Right cardiac atrium (tissue), 5 donors: Measurements from ENCODE around the gene MCF2L2. TPM values are rescaled to one million over a fixed set of nuclear protein-coding genes. Genes with fewer than 3 reads are reported as not detected.
"Not testable (repeated sequence)": the region's sequence is repeated elsewhere in the genome, so short reads cannot be mapped to it uniquely, and the experiment has no call there.

Source experiments
- ATAC-seq, 2 donors: fragments of 200-7000 bp; cut with Tn5 transposase; one replicate each; pipeline versions ENCODE4 v1.8.0 to v1.9.1; 2020; ENCODE audit warnings: moderate library complexity in 2 of 2, mild to moderate bottlenecking in 1 of 2
- DNase-seq, 3 donors: peaks; one replicate each; pipeline ENCODE4 v3.0.0-alpha.2; 2020
- H3K27ac ChIP-seq: one replicate; pipeline ENCODE4 v1.5.1; 2013; ENCODE audit warnings: mild to moderate bottlenecking, low read length, control low read depth, moderate library complexity
- H3K27me3 ChIP-seq: one replicate; pipeline ENCODE4 v1.6.1; 2013; ENCODE audit not compliant: control insufficient read depth, insufficient read depth
- H3K4me1 ChIP-seq: one replicate; pipeline ENCODE4 v1.6.1; 2013; ENCODE audit warnings: low read length; ENCODE audit not compliant: control insufficient read depth, insufficient read depth
- H3K4me3 ChIP-seq: one replicate; pipeline ENCODE4 v1.5.1; 2013; ENCODE audit warnings: low read length, control low read depth
- H3K9me3 ChIP-seq: one replicate; pipeline ENCODE4 v1.6.1; 2013; ENCODE audit warnings: low read length; ENCODE audit not compliant: control insufficient read depth
- WGBS: extraction: QIAGEN DNeasy Blood & Tissue Kit; methylation state at CpG from one replicate; pipeline ENCODE4 v1.1.7; 2013; 5-methylcytosine and 5-hydroxymethylcytosine counted together
- intact Hi-C, 4 donors: fragments of 100-400 bp; cut with DNase I; formaldehyde crosslinking; loops; one replicate each; pipeline versions ENCODE4 v1.11.0 to v1.14.0; 2022 to 2023
- long read RNA-seq, 4 donors: library from polyadenylated mRNA; unstranded; transcript quantifications; one replicate each; pipeline ENCODE4 v2.0.0, GENCODE V29; 2020 to 2021
- polyA plus RNA-seq: library from polyadenylated mRNA; stranded (reverse); fragments of 200-250 nt; gene quantifications from one replicate; pipeline ENCODE4 v1.2.3, GENCODE V29; 2013
- total RNA-seq, 4 donors: library from RNA; stranded (reverse); fragmentation: NEBNext Ultra II Directional; extraction: Animal tissue kit (Norgen Biotek cat#: 25700); gene quantifications; one replicate each; pipeline ENCODE4 v1.2.1, GENCODE V29; 2021
- donor health status: healthy with polysubstance abuse.
- donor health status: DM: no; HTN: yes; CAD: no.
- donor health status: DM: no; HTN: no; CAD: no.
- donor health status: DM: no; HTN: yes; CAD: no; lungs with severe emphysema.
- donor health status: DM: yes; HTN: yes; CAD: no.

The MCF2L2 gene, protein sequence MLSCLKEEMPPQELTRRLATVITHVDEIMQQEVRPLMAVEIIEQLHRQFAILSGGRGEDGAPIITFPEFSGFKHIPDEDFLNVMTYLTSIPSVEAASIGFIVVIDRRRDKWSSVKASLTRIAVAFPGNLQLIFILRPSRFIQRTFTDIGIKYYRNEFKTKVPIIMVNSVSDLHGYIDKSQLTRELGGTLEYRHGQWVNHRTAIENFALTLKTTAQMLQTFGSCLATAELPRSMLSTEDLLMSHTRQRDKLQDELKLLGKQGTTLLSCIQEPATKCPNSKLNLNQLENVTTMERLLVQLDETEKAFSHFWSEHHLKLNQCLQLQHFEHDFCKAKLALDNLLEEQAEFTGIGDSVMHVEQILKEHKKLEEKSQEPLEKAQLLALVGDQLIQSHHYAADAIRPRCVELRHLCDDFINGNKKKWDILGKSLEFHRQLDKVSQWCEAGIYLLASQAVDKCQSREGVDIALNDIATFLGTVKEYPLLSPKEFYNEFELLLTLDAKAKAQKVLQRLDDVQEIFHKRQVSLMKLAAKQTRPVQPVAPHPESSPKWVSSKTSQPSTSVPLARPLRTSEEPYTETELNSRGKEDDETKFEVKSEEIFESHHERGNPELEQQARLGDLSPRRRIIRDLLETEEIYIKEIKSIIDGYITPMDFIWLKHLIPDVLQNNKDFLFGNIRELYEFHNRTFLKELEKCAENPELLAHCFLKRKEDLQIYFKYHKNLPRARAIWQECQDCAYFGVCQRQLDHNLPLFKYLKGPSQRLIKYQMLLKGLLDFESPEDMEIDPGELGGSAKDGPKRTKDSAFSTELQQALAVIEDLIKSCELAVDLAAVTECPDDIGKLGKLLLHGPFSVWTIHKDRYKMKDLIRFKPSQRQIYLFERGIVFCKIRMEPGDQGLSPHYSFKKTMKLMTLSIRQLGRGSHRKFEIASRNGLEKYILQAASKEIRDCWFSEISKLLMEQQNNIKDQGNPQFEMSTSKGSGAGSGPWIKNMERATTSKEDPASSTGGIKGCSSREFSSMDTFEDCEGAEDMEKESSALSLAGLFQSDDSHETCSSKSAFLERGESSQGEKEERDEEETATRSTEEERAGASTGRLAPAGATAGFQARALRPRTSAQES
- under 1 TPM in 2 of 4 donors, not detected in 2; 0.23 to 0.32 TPM for total RNA-seq
- 0.07 TPM for polyA plus RNA-seq
- long read RNA-seq, donor 1, result 0 reads
- long read RNA-seq, donor 2, result 0 reads
- long read RNA-seq, donor 3, partial matches to known transcripts, result 1 of 2 reads
- long read RNA-seq, donor 3, other reads (novel, unspliced or antisense), result 1 of 2 reads
- long read RNA-seq, donor 4, result 0 reads

DNA sequence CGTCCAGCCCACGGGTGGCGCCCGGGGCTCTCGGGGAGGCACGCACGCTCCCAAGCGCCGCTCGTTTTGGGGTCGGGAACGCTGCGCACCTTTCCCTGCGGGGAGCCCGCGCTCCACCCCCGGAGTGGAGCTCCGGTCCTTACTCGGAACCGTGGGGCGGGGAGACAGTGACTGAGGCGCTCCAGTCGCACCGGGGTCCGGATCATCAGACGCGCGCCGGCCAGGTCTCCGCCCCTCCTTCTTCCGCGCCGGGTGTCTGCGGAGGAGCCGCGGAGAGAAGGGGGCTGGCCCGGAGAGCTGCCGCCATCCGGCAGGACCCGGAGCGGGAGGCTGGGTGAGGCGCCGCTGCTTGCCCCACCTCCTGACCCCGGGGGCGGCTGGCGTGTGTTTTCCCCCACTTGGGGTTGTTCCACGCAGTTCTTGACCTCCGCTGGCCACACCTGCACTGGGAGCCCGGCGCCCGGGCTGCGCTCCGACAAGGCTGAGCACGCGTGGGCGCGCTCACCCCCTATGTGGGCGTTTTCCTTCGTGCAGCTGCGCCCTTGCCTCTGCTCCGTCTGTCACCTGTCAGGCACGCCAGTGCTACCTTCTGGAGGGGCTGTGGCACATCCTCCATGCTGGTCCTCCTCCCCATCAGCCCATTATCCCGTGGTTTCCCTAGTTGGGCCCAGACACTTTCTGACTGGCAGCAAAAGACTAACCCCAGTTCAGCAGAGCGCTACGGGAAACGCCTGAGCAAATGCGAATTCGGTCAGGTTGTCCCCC is at the start of gene MCF2L2:
MCF2L2 (minus strand) TSS at position 173 of the 765 bp plus-strand sequence. CDS start 642 bp downstream, outside the sequence.
- DNase-seq (peak; percentile 31 to 69 (median 67)), ATAC-seq (peak; percentile 76)
- no peak within 1 kb of the TSS for H3K27ac ChIP-seq
- H3K4me3 ChIP-seq, result peak within 1 kb of the TSS; percentile 53
- H3K27me3 ChIP-seq, result no peaks in the 10 kb centered on the region
- WGBS, result 1% methylated on average over 68 of the region's 68 CpGs
- no peaks in the 10 kb centered on the region for H3K9me3 ChIP-seq
- intact Hi-C loops, result no loop called here
- no peaks in the 10 kb centered on the region for H3K4me1 ChIP-seq

DNA sequence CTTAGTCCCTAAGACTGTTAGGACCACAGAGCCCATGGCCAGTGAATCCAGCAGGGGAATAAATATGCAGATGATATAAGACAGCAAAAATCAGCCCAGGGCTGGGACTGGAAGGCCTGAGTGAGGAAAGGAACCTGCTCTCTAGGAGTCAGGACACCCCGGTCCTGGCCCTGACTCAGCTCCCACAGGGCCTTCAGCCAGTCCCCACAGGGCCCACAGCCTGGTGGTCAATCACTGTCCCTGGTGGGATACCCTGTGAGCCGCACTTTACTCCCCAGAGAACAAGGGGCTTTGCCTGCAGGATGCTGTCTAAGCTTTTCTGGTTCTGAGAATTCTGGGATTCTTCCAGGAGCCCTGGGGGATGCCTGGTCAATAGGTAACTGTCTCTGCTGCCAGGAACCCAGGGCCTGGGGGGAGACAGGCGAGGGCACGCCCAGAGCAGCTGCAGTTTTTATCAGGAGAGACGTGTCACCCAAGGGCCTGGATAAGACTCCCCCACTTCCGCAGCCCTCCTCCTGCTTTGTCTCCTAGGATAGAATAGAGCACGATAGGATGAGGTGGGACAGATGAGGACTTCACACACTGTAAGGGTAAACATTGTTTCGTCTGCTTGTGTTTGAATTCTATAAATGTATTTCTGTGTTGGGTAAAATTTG is 49.5 kb upstream of the MCF2L2 start:
- intact Hi-C loops, result no loop called here
- H3K9me3 ChIP-seq, result no peaks in the 10 kb centered on the region
- no peaks in the 10 kb centered on the region for H3K27me3 ChIP-seq
- DNase-seq (no peak), ATAC-seq (no peak)
- 67% methylated on average over 8 of the region's 8 CpGs for WGBS
- no peak overlapping the region for H3K4me3 ChIP-seq
- no peak overlapping the region for H3K27ac ChIP-seq
- H3K4me1 ChIP-seq, result peaks cover under 1% of the 10 kb centered on the region

GRCh38 chr3:183475764-183476162 is 47.3 kb upstream of the MCF2L2 start:
- H3K27ac ChIP-seq, H3K27me3 ChIP-seq, DNase-seq, intact Hi-C loops, ATAC-seq, H3K9me3 ChIP-seq, H3K4me3 ChIP-seq, H3K4me1 ChIP-seq: not testable (repeated sequence)
- WGBS, result 98% methylated on average over 1 of the region's 1 CpG

DNA sequence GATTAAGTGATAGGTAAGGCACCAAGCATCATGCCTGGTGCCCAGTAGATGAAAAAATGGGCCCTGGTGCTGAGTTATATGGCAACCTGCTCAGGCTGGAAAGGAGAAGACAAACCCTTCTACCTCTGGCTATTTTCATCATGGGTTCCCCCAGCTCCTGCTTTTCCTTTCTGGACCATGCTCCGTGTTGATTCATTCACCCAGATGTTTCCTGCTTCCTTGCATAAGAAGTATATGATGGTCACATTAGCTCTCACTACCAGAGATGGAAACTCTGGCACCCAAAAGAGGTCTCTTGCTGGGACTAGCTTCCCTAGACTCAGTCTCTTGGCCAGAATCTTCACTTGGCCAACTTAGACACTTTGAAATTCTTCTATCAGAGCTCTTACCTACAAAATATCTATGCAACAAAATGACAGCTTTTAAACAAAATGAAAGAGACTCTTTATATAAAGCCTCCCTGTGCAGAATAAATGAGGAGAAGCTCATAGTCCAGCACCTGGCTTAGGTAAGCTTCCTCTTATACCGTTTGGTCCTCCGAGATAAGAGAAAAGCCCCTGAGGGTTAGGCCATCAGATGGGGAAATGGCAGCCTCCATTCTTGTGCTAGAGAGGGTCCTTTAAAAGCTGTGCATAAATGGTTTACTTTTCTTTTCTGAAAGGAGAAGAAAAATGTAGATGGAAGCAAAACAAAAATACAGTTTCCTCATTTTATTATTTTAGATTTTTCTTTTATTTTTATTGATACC is 46.8 kb upstream of the MCF2L2 start:
- no peak for DNase-seq
- 44% methylated on average over 3 of the region's 3 CpGs for WGBS
- H3K4me1 ChIP-seq, result no peaks in the 10 kb centered on the region
- intact Hi-C loops, result no loop called here
- H3K4me3 ChIP-seq, result no peak overlapping the region
- no peak overlapping the region for H3K27ac ChIP-seq
- no peak for ATAC-seq
- no peaks in the 10 kb centered on the region for H3K27me3 ChIP-seq
- H3K9me3 ChIP-seq, result no peaks in the 10 kb centered on the region

GRCh38 chr3:183473969-183474368 is 45.5 kb upstream of the MCF2L2 start:
- H3K4me3 ChIP-seq, result no peak overlapping the region
- WGBS, result 72% methylated on average over 2 of the region's 2 CpGs
- ATAC-seq (no peak), DNase-seq (no peak)
- H3K4me1 ChIP-seq, result no peaks in the 10 kb centered on the region
- no peaks in the 10 kb centered on the region for H3K9me3 ChIP-seq
- H3K27me3 ChIP-seq, result no peaks in the 10 kb centered on the region
- intact Hi-C loops, result no loop called here
- no peak overlapping the region for H3K27ac ChIP-seq

DNA sequence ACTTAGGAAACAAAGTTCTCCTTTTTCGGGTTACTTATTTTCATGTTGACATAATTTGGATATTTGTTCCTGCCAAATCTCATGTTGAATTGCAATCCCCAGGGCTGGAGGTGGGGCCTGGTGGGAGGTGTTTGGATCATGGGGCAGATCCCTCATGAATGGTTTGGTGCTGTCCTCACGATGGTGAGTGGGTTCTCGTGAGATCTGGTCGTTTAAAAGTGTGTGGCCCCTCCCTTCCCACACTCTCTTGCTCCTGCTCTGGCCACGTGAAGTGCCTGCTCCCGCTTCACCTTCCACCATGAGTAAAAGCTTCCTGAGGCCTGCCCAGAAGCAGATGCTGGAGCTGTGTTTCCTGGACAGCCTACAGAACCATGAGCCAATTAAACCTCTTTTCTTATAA is 43.7 kb upstream of the MCF2L2 start:
- 65% methylated on average over 6 of the region's 6 CpGs for WGBS
- no peaks in the 10 kb centered on the region for H3K27me3 ChIP-seq
- ATAC-seq (no peak), DNase-seq (no peak)
- no peaks in the 10 kb centered on the region for H3K4me1 ChIP-seq
- no peaks in the 10 kb centered on the region for H3K9me3 ChIP-seq
- intact Hi-C loops, result no loop called here
- H3K27ac ChIP-seq, result no peak overlapping the region
- H3K4me3 ChIP-seq, result no peak overlapping the region

DNA sequence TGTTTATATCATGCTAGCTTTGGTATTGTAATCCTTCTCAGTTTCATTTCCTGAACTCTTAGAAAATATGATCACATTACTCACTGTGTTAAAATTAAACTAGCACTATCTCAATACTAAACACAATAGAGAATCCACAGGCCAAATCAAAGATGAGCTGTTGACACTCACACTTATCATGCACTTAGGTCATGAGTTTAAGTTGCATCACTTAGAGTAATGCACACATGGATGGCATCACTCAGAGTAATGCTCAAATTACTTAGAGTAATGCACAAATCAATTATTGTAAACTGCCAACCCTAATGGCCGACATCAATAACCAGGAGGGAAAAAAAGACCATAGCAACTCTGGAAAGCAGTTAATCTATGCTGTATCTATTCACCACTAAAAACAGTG is 40.0 kb upstream of the MCF2L2 start:
- no peak overlapping the region for H3K27ac ChIP-seq
- ATAC-seq (no peak), DNase-seq (no peak)
- WGBS, result 76% methylated on average over 1 of the region's 1 CpG
- intact Hi-C loops, result loop anchor here in 2 of 4 donors (5.0 to 10.0 kb wide), 3 partner anchors 116 to 299 kb away; no protein-coding TSS in a partner anchor
- H3K4me3 ChIP-seq, result no peak overlapping the region
- H3K4me1 ChIP-seq, result no peaks in the 10 kb centered on the region
- no peaks in the 10 kb centered on the region for H3K9me3 ChIP-seq
- H3K27me3 ChIP-seq, result no peaks in the 10 kb centered on the region

- 80% methylated on average over 3 of the region's 3 CpGs for WGBS
- intact Hi-C loops, result loop anchor here in 2 of 4 donors (5.0 to 10.0 kb wide), 3 partner anchors 118 to 301 kb away; no protein-coding TSS in a partner anchor
- no peaks in the 10 kb centered on the region for H3K9me3 ChIP-seq
- no peak overlapping the region for H3K4me3 ChIP-seq
- no peaks in the 10 kb centered on the region for H3K4me1 ChIP-seq
- no peak for DNase-seq
- no peak for ATAC-seq
- no peak overlapping the region for H3K27ac ChIP-seq
- no peaks in the 10 kb centered on the region for H3K27me3 ChIP-seq
These were observed 38.2 kb upstream of the MCF2L2 start for GRCh38 chr3:183466575-183466974.

GRCh38 chr3:183465710-183466109 is 37.3 kb upstream of the MCF2L2 start:
- H3K9me3 ChIP-seq, ATAC-seq, H3K4me3 ChIP-seq, H3K4me1 ChIP-seq, H3K27ac ChIP-seq, H3K27me3 ChIP-seq, DNase-seq: not testable (repeated sequence)
- intact Hi-C loops, result loop anchor here in 2 of 4 donors (5.0 to 10.0 kb wide), 3 partner anchors 119 to 302 kb away; no protein-coding TSS in a partner anchor
- 81% methylated on average over 13 of the region's 13 CpGs for WGBS
